ENCODE measurements around the gene AKAP8L.

GRCh38 chr19:15381429-15381828, 37.4 kb downstream of the AKAP8L start:
- TF ChIP-seq RERE (CRISPR knock-in tag; IDR thresholded peaks at IDR 0.05; ENCODE audit: borderline replicate concordance) (no peak), PCBP2 (IDR thresholded peaks at IDR 0.05; ENCODE audit: low read depth, low read length, poor library complexity, severe bottlenecking) (no peak), HMG20B (CRISPR knock-in tag; IDR thresholded peaks at IDR 0.05) (no peak), MEIS2 (IDR thresholded peaks at IDR 0.05; ENCODE audit: partially characterized antibody) (no peak), ZBTB40 (IDR thresholded peaks at IDR 0.05) (no peak), ZBTB40 (CRISPR knock-in tag; IDR thresholded peaks at IDR 0.05) (no peak), POLR2AphosphoS5 (IDR thresholded peaks at IDR 0.05; ENCODE audit: control insufficient read depth, insufficient read depth, low read depth, low read length) (no peak), ZBTB11 (CRISPR knock-in tag; IDR thresholded peaks at IDR 0.05) (no peak), ZZZ3 (IDR thresholded peaks at IDR 0.05) (no peak), ZBTB7A (IDR thresholded peaks at IDR 0.05; ENCODE audit: borderline replicate concordance, control insufficient read depth, low read depth, low read length) (no peak), UBTF (IDR thresholded peaks at IDR 0.05; ENCODE audit: borderline replicate concordance in 1 of 2, low read depth in 2 of 2, low read length in 2 of 2) (no peak)
